Measurements from ENCODE around the gene HOXD12. TPM values are rescaled to one million over a fixed set of nuclear protein-coding genes. Genes with fewer than 3 reads are reported as not detected.

HOXD12 gene
- total RNA-seq, 1 experiment from 2014 or later: 0.27 TPM

- Histone ChIP-seq H3K27ac (ENCODE audit: low read depth, low read length) (no peak overlapping the region), H3K36me3 (ENCODE audit: control insufficient read depth in 1 of 2, insufficient read depth in 2 of 2, low read length in 2 of 2) (no peaks in the 10 kb centered on the region), H3K79me2 (ENCODE audit: insufficient read depth, low read length) (no peaks in the 10 kb centered on the region), H4K20me1 (ENCODE audit: insufficient read depth) (no peaks in the 10 kb centered on the region), H3K4me2 (ENCODE audit: low read length) (no peak overlapping the region), H3K9ac (ENCODE audit: low read length) (no peak overlapping the region), H3K9me3 (ENCODE audit: control insufficient read depth in 1 of 2, insufficient read depth in 1 of 2, low read depth in 1 of 2, low read length in 2 of 2) (no peaks in the 10 kb centered on the region), H3K27me3 (ENCODE audit: insufficient read depth, low read length) (no peaks in the 10 kb centered on the region), H3K4me3 (replicated peaks in 1 of 2; ENCODE audit: low read depth in 1 of 2, low read length in 2 of 2) (no peak overlapping the region), H3K4me1 (ENCODE audit: control insufficient read depth in 1 of 2, insufficient read depth in 2 of 2, low read length in 2 of 2) (no peaks in the 10 kb centered on the region), H3K9me2 (ENCODE audit: insufficient read depth) (no peaks in the 10 kb centered on the region), H2AFZ (ENCODE audit: low read depth, low read length, poor library complexity, severe bottlenecking) (no peak overlapping the region)
- intact Hi-C loops (cut with micrococcal nuclease): no loop called here
- RAD21 ChIA-PET (ENCODE audit: low non-redundant PET in 1 of 2, low total read pairs in 2 of 2, uncharacterized antibody in 2 of 2, unreplicated experiment in 2 of 2): interaction anchor here in 1 of 2 experiments (0.6 kb wide), 1 partner anchor 16 kb away, joined by 4 read pairs; no protein-coding TSS in a partner anchor
- BruUV-seq (replicated peaks): no TSS peak
- no peak for DNase-seq (ENCODE audit: low read depth, low spot score)
- POLR2A ChIA-PET: no interaction called here
- CTCF ChIA-PET: no interaction called here
- TF ChIP-seq ZFX (IDR thresholded peaks at IDR 0.05) (no peak), ELF1 (IDR thresholded peaks at IDR 0.05; ENCODE audit: borderline replicate concordance, low read depth) (no peak), EGR1 (IDR thresholded peaks at IDR 0.05; ENCODE audit: low read depth) (no peak), RAD21 (IDR thresholded peaks at IDR 0.05; ENCODE audit: low read depth) (no peak), ATF3 (IDR thresholded peaks at IDR 0.05) (no peak), REST (IDR thresholded peaks at IDR 0.05; ENCODE audit: low read depth) (no peak), ZBTB33 (IDR thresholded peaks at IDR 0.05; ENCODE audit: extremely low read depth, insufficient replicate concordance, low read length) (no peak), JUND (IDR thresholded peaks at IDR 0.05) (no peak), CEBPB (IDR thresholded peaks at IDR 0.05; ENCODE audit: low read depth) (no peak), SIN3A (IDR thresholded peaks at IDR 0.05; ENCODE audit: low read depth) (no peak), SRF (IDR thresholded peaks at IDR 0.05; ENCODE audit: low read depth) (no peak), EZH2 (IDR thresholded peaks at IDR 0.05) (no peak), POLR2AphosphoS5 (IDR thresholded peaks at IDR 0.05; ENCODE audit: low read depth, low read length) (no peak), CBX3 (IDR thresholded peaks at IDR 0.05; ENCODE audit: low read depth) (no peak), POLR2A (IDR thresholded peaks at IDR 0.05; ENCODE audit: borderline replicate concordance, extremely low read depth, insufficient read depth, insufficient read length) (no peak), MAX (IDR thresholded peaks at IDR 0.05) (no peak), ZNF274 (IDR thresholded peaks at IDR 0.05; ENCODE audit: low read depth, low read length) (no peak)
- ATAC-seq: no peak
Observed at GRCh38 chr2:176063958-176064357, 35.6 kb upstream of the HOXD12 start.

Data from HCT116 (cell line).